Measurements from ENCODE around the gene CUL1.

Gene CUL1

DNA sequence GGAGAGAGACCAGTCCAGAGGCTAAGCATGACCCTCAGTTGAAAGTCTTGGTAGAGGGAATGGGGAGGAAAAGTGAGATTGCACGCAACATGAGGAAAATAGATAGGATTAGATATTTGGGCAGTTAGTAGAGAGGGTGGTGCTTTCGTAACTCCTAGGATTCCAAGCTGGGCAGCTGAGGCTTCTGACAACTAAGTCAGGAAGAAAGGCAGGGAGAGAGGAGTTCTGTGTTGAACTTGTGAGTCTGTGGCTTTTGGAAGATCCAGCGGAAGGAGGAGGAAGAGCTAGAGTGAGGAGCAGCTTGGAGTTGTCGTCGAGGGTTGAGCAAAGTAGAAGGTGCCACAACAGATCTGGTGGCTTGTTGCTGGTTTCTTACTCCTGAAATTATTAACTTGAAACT is 21.8 kb downstream of the CUL1 start:
- Histone ChIP-seq H3K36me3 (ENCODE audit: control insufficient read depth in 1 of 2, insufficient read depth in 2 of 2, low read length in 2 of 2) (peaks cover 0 to 7% of the 10 kb centered on the region in 2 experiments), H3K4ac (ENCODE audit: low read depth, low read length) (peak overlapping the region; percentile 90), H3K4me1 (ENCODE audit: control insufficient read depth in 1 of 2, insufficient read depth in 2 of 2, low read length in 2 of 2) (peaks cover 10 to 14% of the 10 kb centered on the region in 2 experiments), H4K91ac (ENCODE audit: low read depth, low read length) (no peak overlapping the region), H3K27me3 (ENCODE audit: insufficient read depth, low read length) (no peaks in the 10 kb centered on the region), H4K12ac (ENCODE audit: low read depth, low read length) (no peak overlapping the region), H3K27ac (ENCODE audit: low read depth, low read length) (no peak overlapping the region), H3K79me2 (ENCODE audit: control insufficient read depth, insufficient read depth, low read length, poor library complexity) (peaks cover 32% of the 10 kb centered on the region), H3K9me3 (ENCODE audit: insufficient read depth, low read depth, low read length) (no peaks in the 10 kb centered on the region), H3K4me2 (ENCODE audit: low read length) (no peak overlapping the region), H2BK12ac (ENCODE audit: low read length) (no peak overlapping the region), H3K18ac (ENCODE audit: low read length) (no peak overlapping the region), H3K79me1 (ENCODE audit: low read length) (no peaks in the 10 kb centered on the region), H3K9ac (ENCODE audit: low read length) (no peak overlapping the region), H4K8ac (ENCODE audit: low read depth, low read length) (no peak overlapping the region), H2BK5ac (ENCODE audit: low read depth, low read length, poor library complexity) (no peak overlapping the region), H2AK5ac (ENCODE audit: low read length) (no peak overlapping the region), H3K23ac (ENCODE audit: low read length) (no peak overlapping the region), H2BK120ac (ENCODE audit: insufficient read depth, low read length, poor library complexity) (no peak overlapping the region), H3K14ac (ENCODE audit: low read length) (no peak overlapping the region), H2AFZ (ENCODE audit: insufficient read depth, low read length, poor library complexity) (no peak overlapping the region), H3K4me3 (ENCODE audit: low read depth, low read length) (no peak overlapping the region)
- DNase-seq = peak in 1 of 2 donors; percentile 48
- no CpG with 5 or more reads among the region's 5 CpGs for WGBS (ENCODE audit: extremely low coverage, insufficient coverage, insufficient read length)

- H3K27me3 ChIP-seq (ENCODE audit: insufficient read depth, low read length) = no peaks in the 10 kb centered on the region
- H3K79me1 ChIP-seq (ENCODE audit: low read length) = no peaks in the 10 kb centered on the region
- H3K36me3 ChIP-seq (ENCODE audit: control insufficient read depth in 1 of 2, insufficient read depth in 2 of 2, low read length in 2 of 2) = peaks cover 0 to 7% of the 10 kb centered on the region in 2 experiments
- no peak overlapping the region for H3K27ac ChIP-seq (ENCODE audit: low read depth, low read length)
- H3K9me3 ChIP-seq (ENCODE audit: insufficient read depth, low read depth, low read length) = no peaks in the 10 kb centered on the region
- H3K23ac ChIP-seq (ENCODE audit: low read length) = no peak overlapping the region
- H4K12ac ChIP-seq (ENCODE audit: low read depth, low read length) = no peak overlapping the region
- peak overlapping the region; percentile 71 for H3K4ac ChIP-seq (ENCODE audit: low read depth, low read length)
- WGBS (ENCODE audit: extremely low coverage, insufficient coverage, insufficient read length) = no CpG with 5 or more reads among the region's 3 CpGs
- H2AFZ ChIP-seq (ENCODE audit: insufficient read depth, low read length, poor library complexity) = no peak overlapping the region
- H3K18ac ChIP-seq (ENCODE audit: low read length) = no peak overlapping the region
- H3K9ac ChIP-seq (ENCODE audit: low read length) = no peak overlapping the region
- H4K8ac ChIP-seq (ENCODE audit: low read depth, low read length) = no peak overlapping the region
- H3K4me3 ChIP-seq (ENCODE audit: low read depth, low read length) = no peak overlapping the region
- H3K79me2 ChIP-seq (ENCODE audit: control insufficient read depth, insufficient read depth, low read length, poor library complexity) = peaks cover 33% of the 10 kb centered on the region
- DNase-seq = no peak
- H2BK120ac ChIP-seq (ENCODE audit: insufficient read depth, low read length, poor library complexity) = no peak overlapping the region
- no peak overlapping the region for H2BK5ac ChIP-seq (ENCODE audit: low read depth, low read length, poor library complexity)
- no peak overlapping the region for H4K91ac ChIP-seq (ENCODE audit: low read depth, low read length)
- no peak overlapping the region for H2AK5ac ChIP-seq (ENCODE audit: low read length)
- H3K4me2 ChIP-seq (ENCODE audit: low read length) = no peak overlapping the region
- peaks cover 10 to 14% of the 10 kb centered on the region in 2 experiments for H3K4me1 ChIP-seq (ENCODE audit: control insufficient read depth in 1 of 2, insufficient read depth in 2 of 2, low read length in 2 of 2)
- H3K14ac ChIP-seq (ENCODE audit: low read length) = no peak overlapping the region
- no peak overlapping the region for H2BK12ac ChIP-seq (ENCODE audit: low read length)
These were observed 22.7 kb downstream of the CUL1 start for GRCh38 chr7:148721390-148721789.

GRCh38 chr7:148722340-148723165 is 23.9 kb downstream of the CUL1 start:
- Histone ChIP-seq H4K8ac (ENCODE audit: low read depth, low read length) (no peak overlapping the region), H3K27me3 (ENCODE audit: insufficient read depth, low read length) (no peaks in the 10 kb centered on the region), H2BK12ac (ENCODE audit: low read length) (no peak overlapping the region), H3K9me3 (ENCODE audit: insufficient read depth, low read depth, low read length) (no peaks in the 10 kb centered on the region), H3K18ac (ENCODE audit: low read length) (no peak overlapping the region), H3K36me3 (ENCODE audit: control insufficient read depth in 1 of 2, insufficient read depth in 2 of 2, low read length in 2 of 2) (peaks cover 0 to 7% of the 10 kb centered on the region in 2 experiments), H3K4me1 (ENCODE audit: control insufficient read depth in 1 of 2, insufficient read depth in 2 of 2, low read length in 2 of 2) (peaks cover 6 to 14% of the 10 kb centered on the region in 2 experiments), H3K9ac (ENCODE audit: low read length) (peak overlapping the region; percentile 54), H3K4me3 (ENCODE audit: low read depth, low read length) (peak overlapping the region; percentile 30), H3K79me1 (ENCODE audit: low read length) (no peaks in the 10 kb centered on the region), H2AK5ac (ENCODE audit: low read length) (no peak overlapping the region), H4K12ac (ENCODE audit: low read depth, low read length) (no peak overlapping the region), H2BK5ac (ENCODE audit: low read depth, low read length, poor library complexity) (no peak overlapping the region), H2AFZ (ENCODE audit: insufficient read depth, low read length, poor library complexity) (peak overlapping the region; percentile 52), H3K27ac (ENCODE audit: low read depth, low read length) (no peak overlapping the region), H3K14ac (ENCODE audit: low read length) (no peak overlapping the region), H3K79me2 (ENCODE audit: control insufficient read depth, insufficient read depth, low read length, poor library complexity) (peaks cover 34% of the 10 kb centered on the region), H3K23ac (ENCODE audit: low read length) (peak overlapping the region; percentile 24), H3K4me2 (ENCODE audit: low read length) (no peak overlapping the region), H3K4ac (ENCODE audit: low read depth, low read length) (peak overlapping the region; percentile 85), H2BK120ac (ENCODE audit: insufficient read depth, low read length, poor library complexity) (no peak overlapping the region), H4K91ac (ENCODE audit: low read depth, low read length) (no peak overlapping the region)
- WGBS (ENCODE audit: extremely low coverage, insufficient coverage, insufficient read length) = no CpG with 5 or more reads among the region's 8 CpGs
- no peak for DNase-seq

DNA sequence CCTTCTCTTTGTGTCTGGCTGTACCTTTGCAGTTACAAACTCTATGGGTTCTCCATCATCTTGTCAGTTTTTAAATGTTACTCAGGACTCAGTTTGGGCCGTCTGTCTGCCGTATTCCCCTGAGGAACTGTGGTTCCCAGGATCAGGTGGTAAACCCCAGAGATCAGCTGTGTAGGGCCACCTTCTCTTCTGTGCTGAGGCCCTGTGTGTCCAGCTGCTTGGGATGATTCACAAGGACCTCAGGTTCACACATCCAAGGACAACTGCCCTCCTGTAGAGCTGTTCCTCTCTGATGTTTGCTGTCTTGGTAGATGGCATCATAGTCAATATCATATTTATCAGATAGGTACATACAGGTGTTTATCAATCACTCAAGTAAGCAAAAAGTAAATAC is 24.5 kb downstream of the CUL1 start:
- H3K27me3 ChIP-seq (ENCODE audit: insufficient read depth, low read length) = no peaks in the 10 kb centered on the region
- no peak overlapping the region for H4K91ac ChIP-seq (ENCODE audit: low read depth, low read length)
- no peaks in the 10 kb centered on the region for H3K79me1 ChIP-seq (ENCODE audit: low read length)
- H3K4ac ChIP-seq (ENCODE audit: low read depth, low read length) = peak overlapping the region; percentile 85
- H2BK120ac ChIP-seq (ENCODE audit: insufficient read depth, low read length, poor library complexity) = no peak overlapping the region
- H4K8ac ChIP-seq (ENCODE audit: low read depth, low read length) = no peak overlapping the region
- H3K27ac ChIP-seq (ENCODE audit: low read depth, low read length) = no peak overlapping the region
- no peak for DNase-seq
- no peak overlapping the region for H2BK12ac ChIP-seq (ENCODE audit: low read length)
- H3K4me3 ChIP-seq (ENCODE audit: low read depth, low read length) = no peak overlapping the region
- H3K9ac ChIP-seq (ENCODE audit: low read length) = no peak overlapping the region
- WGBS (ENCODE audit: extremely low coverage, insufficient coverage, insufficient read length) = no CpG with 5 or more reads among the region's 2 CpGs
- H3K14ac ChIP-seq (ENCODE audit: low read length) = no peak overlapping the region
- H3K4me2 ChIP-seq (ENCODE audit: low read length) = no peak overlapping the region
- H3K4me1 ChIP-seq (ENCODE audit: control insufficient read depth in 1 of 2, insufficient read depth in 2 of 2, low read length in 2 of 2) = peaks cover 8 to 18% of the 10 kb centered on the region in 2 experiments
- H2BK5ac ChIP-seq (ENCODE audit: low read depth, low read length, poor library complexity) = no peak overlapping the region
- H4K12ac ChIP-seq (ENCODE audit: low read depth, low read length) = no peak overlapping the region
- no peak overlapping the region for H3K18ac ChIP-seq (ENCODE audit: low read length)
- no peak overlapping the region for H2AK5ac ChIP-seq (ENCODE audit: low read length)
- no peak overlapping the region for H2AFZ ChIP-seq (ENCODE audit: insufficient read depth, low read length, poor library complexity)
- no peaks in the 10 kb centered on the region for H3K9me3 ChIP-seq (ENCODE audit: insufficient read depth, low read depth, low read length)
- H3K23ac ChIP-seq (ENCODE audit: low read length) = no peak overlapping the region
- H3K79me2 ChIP-seq (ENCODE audit: control insufficient read depth, insufficient read depth, low read length, poor library complexity) = peaks cover 33% of the 10 kb centered on the region
- peaks cover 0 to 7% of the 10 kb centered on the region in 2 experiments for H3K36me3 ChIP-seq (ENCODE audit: control insufficient read depth in 1 of 2, insufficient read depth in 2 of 2, low read length in 2 of 2)

Measured in trophoblast cell (in vitro differentiated cells and primary cell).